Fibroblast of skin of back (primary cell): ENCODE measurements around the gene SLC6A8. TPM values are rescaled to one million over a fixed set of nuclear protein-coding genes. Genes with fewer than 3 reads are reported as not detected.

Source experiments
- DNase-seq: peaks from one replicate; pipeline ENCODE4 v3.0.0-alpha.2; 2013
- polyA plus RNA-seq, 2 experiments: library from polyadenylated mRNA; unstranded; fragments of 120-200 nt; gene quantifications; one replicate each; pipeline ENCODE4 v1.2.1, GENCODE V29; 2013; ENCODE audit not compliant: insufficient read length in 2 of 2

SLC6A8 gene
- polyA plus RNA-seq (2013, experiment 1 of 2; ENCODE audit: insufficient read length), result 35.0 TPM
- polyA plus RNA-seq (2013, experiment 2 of 2; ENCODE audit: insufficient read length), result 37.3 TPM

DNA sequence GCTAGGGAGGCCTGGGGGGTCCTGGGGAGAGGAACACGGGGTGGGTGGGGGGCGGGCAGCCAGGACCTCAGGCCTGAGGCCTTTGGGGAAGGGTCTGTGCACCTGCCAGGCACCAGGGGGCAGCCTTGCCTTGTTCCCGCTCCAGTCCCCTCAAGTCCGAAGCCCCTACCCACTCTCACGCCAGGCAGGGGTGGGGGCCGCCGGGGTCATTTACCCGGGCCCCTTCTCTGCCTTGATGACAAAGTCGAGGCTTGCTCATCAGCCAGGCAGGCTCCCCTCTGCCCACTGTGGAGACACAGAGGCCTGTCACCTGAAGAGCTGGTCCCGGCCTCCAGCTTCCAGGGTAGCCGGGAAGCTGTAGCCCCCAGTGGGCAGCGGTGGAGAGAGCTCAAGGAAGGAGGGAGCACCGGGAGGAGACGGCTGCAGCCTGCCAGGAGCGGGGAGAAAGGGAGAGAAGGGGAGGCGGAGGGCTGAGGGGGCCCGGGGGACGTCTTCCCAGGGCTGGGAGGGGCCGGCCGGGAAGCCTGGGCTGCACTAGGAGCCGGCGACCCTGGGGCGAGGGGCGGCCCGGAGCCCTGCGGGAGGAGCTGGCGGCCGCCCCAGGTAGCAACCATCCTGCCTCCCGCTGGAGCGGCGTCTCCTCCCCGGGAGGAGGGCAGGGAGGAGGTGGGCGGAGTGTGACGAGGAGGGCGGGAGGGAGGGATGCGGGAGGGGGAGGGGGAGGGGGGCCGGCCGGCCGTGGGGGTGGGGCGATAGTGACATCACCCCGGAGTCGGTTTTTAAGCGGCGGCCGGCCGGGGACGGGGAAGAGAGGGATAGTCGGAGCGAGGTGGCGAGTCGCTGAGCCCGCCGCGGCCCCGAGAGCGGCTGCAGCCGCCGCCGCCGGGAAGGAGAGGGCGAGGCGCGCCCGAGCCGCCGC lies at the start of gene SLC6A8:
TSS of gene SLC6A8 (plus strand) at position 806 of the 919 bp plus-strand sequence. CDS start 649 bp downstream, outside the sequence.
- peak; percentile 65 for DNase-seq

DNA sequence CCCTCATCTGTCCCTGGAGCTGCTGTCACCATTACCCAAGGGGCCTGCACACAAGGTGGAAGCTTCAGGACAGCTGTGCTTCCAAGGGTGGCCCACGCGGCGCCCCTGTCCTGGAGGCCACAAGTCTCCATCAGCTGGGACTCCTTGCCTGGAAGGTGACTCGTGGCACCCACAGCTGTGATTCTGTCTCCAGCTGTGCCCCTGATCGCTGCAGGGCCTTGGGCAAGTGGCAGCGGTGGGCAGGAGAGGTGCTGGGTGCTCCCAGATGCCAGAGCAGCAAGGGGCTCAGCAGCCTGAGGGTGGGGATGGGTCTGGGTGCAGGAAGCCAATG lies 49.7 kb upstream of the SLC6A8 start:
- no peak for DNase-seq

DNA sequence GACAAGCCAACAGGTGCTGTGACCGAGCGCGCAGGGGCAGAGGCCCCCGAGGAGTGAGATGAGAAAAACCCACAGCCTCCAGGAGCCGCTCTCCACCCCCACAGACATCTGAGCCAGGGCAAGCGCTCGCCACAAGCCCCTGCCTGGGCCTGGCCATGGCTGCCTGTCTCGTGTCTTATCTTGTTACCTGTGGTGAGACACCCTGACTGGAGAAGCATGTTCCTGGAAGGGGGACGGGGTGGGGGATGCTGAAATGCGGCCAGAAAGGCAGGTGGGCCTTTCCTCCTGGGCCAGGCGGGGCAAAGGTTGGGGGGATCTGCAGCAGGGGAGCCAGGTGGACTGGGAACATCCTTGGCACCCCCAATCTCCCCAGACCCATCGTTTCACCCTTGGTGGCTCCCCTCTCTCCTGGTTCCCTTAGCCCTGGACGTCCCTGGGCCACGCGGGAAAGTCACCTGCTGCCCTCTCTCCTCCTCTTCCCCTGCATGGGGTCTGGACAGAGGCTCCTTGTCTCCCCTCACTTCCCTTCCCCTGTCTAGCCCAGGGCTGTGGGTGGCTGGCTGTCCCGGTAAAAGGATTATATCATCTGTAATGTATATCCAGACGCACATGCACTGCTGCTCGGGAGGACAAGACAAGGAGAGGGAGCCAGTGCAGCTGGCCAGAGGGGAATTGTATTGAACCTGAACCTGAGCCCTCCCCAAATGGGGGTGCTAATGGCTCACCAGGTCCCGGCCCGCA lies 49.1 kb upstream of the SLC6A8 start:
- DNase-seq, result no peak

DNA sequence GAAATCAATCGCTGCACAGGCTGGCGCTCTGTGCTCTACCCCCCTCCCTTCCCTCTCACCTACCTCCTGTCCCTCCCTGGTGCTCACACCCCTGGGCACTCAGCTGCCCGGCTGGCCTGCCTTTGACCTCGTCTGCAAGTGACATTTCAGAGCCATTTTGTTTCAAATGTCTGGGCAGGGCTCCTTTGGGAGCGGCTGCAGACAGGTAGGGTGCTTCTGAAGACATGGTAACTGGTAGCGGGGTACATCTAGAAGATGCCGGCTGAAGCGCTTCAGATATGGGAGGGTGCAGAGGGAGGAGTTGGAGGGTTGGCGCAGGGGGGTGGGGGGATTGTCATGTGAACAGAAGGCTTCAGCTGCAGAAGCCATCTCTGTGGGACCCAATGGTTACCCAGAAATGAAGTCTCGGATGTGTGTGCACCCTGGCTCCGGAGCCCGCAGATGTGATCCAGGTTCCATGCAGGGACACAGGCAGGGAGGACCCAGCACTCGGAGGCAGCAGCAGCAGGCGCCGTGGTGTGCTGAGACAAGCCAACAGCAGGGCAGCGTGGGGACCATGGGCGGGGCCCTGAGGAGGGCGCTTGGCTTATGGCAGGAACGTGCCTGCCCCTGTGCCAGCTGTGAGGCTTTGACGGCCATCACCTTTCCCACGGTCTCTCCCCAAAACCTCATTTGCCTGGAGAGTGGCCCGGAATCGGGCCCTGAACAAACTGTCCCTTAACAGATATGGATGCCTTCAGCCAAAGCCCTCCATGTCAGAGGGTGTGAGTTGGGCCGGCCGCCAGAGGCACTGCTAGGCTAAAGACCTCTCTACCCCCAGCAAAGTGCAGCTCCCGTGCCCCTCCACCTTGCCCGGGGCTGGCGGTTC lies 48.3 kb upstream of the SLC6A8 start:
- DNase-seq, result no peak

DNA sequence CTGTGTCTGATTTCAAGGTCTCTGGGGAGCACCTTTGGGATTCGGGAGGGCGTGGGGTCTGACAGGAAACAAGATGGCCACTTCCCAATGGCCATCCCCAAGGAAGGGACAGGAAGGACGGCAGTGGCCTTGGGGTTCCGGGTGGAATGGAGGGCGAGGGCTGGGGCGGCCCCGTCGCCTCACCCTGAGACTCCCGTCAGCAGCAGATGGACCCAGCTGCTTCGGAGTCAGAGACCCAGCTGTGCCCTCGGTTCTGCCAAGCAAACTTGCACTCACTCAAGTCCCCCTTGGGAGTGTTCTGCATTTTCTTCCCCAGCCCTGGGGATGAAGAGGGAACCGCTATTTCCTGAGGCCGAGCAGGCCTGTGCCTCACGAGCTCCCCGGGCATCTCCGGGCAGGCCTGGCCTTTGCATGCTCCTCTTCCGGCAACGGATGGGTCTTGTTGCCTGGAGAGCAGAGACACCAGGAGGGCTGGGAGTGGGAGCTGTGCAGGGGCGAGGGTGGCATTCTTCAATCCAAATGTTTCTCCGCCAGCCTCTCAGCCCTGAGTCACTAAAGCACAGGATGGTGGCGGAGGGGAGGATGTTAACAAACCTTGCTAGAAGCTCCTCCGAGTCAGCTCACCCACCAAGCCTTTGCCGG lies 47.6 kb upstream of the SLC6A8 start:
- no peak for DNase-seq

DNA sequence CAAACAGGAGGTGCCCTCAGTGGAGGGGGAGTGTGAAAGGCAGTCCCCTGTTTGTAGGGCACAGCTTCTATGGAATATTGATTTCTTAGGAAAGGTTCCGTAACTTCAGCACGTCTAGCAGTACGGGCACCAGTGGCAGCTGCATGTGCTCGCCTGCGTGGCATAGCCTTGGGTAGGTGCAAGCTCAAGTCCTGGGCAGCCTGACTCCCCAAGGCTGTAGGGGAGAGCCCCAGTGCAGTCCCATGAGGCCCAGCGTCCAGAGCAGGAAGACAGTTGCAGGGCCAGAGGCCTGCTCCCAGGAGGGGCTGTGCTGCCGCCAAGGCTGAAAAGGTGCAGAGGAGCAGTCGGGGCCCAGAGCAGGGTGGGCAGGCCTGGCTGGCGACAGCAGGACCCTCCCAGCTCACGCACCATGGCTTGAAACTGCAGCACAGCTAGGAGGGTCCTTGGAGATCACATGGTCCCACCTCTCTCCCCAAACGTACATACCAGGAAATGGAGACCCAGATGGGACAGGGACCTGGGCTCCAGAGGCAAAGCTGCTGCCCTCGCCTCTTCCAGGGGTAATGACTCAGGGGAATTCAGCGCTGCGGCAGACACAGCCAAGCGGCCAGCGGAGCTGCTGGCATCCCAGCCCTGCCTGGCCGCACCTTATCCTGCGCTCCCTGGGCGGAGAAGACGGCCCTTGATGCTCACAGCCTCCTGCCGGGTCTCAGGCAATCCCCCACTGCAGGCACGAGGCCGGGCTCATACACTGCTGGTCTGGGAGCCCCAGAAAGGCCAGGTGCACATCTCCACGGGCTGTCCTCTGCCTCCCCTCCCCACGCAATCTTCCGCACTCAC lies 46.8 kb upstream of the SLC6A8 start:
- DNase-seq, result no peak

DNA sequence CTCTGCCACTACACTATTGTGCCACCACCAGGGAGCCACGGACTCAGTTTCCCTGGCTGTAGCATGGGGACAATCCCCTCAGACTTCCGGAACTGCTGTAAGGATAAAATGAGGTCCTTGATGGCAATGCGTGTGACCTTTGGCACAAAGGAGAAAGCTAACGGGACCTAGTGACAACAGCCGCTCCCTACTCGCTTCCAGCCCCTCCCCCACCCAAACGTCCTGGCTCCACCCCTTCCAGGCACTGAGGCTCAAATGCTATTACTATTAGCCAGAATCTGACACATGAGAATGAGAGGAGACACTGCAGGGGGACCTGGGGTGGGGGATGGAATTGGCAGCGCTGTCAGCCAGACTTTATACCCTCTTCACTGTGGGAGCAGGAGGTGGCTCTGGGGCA lies 46.1 kb upstream of the SLC6A8 start:
- no peak for DNase-seq

DNA sequence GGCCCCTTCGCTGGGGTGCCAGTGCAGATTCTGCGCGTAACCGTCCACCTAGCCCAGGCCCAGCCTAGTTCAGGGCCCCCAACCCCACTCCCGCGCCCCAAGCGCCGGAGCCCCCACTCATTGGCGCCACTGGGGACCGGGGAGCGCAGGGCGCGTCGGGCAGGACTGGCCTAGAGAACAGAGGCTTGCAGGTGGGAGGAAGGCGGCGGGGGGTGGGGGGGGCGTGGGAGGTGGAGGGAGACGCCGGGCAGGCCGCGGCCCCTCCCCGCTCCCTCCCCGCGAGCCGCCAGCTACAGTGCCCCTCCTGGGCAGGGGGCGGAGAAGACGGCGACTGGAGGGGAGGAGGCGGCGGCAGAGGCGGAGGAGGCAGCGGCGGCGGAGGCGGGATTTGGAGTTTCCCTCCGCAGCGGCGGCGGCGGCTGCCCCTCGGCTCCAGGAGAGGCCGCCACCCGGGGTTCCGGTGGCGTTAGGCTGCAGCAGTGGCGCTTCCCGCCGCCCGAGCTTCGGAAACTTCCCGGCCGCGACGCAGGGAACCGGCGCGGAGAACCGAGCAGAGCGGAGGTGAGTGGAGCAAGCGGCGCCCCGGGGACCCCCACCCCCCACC lies 45.6 kb upstream of the SLC6A8 start:
- no peak for DNase-seq

DNA sequence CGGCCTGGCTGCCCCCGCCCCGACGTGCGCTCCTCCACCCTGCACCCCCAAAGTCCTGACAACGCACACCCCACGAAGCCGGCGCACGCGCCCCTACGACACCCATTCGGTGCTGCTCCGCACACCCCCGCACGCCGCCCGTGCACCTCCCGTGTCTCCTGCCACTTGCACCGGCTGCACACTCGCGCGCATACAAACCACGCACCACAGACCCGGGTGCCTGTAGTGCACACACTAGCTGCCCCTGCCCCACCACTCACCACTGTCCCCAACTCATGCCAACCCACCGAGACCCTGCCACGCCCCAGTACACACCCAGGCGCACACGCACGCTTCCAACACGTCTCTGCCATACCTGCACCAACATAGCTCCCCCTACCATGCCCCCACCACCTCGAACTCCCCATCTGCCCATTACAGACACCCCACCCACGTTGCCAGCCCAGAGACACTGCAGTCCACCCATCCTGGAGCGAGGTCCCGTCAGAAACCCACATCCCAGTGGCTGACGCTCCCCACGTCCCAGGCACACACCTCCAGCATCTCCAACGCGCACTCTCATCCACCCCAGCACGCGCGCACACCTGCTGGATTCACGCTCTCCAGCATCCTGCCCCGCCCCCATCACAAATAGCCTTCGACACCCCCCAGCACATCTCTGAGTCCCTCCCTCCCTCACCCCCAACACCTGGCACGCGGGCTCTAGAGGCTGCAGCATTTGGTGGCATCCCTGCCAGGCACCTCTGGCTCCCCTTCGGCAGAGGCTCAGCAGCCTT lies 44.9 kb upstream of the SLC6A8 start:
- no peak for DNase-seq

DNA sequence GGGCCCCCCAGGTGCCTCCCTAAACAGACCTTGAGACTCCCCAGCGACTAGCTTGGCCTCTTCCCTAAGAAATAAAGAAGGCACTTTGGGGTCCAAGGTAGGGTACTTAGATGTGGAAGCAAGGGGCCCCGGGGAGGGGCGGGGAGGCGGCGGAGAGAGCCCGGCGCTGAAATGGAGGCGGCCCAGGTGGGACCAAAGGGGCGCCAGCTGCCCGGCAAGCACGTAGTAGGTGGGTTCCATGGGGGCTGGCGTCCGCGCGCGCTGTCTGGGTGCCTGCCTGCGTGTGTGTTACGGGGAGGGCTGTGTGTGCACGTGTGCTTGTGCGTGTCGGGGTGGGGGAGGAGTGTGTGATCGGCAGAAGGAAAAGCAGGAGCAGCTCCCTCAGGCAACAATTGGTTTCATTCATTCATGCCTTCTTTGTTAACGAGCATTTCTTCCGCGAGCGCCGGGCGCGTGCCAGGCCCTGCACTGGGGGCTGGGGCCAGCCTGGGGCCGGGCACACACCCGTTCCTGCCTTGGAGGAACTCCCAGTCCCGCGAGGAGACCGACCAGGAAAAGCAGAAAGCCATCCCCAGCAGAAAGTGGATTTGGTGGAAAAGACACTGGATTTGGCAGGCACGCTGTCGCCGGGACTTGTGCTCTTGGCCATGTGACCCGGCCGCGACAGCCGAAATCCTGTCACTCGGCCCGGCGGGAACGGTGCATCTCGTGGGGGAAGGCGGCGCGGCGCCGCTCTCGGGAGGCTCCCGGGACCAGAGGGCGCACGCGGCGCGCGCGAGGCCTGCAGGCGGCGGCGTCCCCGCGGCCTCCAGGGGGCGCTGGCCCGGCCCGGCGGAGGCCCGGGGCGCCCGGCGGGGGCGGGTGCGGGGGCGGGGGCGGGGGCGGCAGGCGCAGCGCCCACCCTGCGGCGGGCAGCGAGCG lies 44.0 kb upstream of the SLC6A8 start:
- DNase-seq, result peak; percentile 11

DNA sequence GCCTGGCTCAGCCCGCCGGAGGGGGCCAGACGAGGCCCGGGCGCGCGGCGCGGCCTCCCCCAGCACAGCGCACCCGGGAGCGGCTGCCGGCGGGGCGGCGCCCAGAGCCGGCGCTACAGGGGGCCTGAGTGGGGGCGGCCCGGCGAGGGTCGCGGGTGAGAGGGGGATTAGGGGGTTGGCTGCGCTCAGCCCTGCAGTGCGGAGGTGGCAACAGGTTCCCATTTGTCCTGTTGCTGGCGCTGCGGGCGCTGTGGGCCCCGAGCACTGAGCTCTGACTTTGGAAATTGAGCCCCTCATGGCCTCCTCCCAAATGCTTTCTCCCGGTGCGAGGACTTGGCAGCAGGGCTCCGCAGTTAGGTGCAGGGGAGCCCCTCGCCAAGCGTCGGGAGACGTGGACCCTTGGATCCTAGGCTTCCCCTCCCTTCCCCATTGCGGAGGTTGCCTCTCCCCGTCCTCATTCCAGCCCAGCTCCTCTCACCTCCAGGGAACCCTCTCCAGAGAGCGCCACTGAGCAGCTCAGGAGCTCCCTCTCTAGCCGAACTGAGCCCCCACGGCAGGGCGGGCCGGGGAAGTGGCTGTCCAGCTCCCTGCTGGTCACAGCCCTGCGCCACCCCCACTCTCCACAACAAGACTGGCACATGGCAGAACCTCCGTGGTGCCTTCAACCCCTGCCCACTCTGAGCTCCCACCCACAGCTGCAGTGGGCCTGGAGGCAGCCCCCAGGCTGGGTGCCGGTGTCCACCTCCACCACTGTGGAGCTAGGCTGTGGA lies 43.2 kb upstream of the SLC6A8 start:
- DNase-seq, result no peak

DNA sequence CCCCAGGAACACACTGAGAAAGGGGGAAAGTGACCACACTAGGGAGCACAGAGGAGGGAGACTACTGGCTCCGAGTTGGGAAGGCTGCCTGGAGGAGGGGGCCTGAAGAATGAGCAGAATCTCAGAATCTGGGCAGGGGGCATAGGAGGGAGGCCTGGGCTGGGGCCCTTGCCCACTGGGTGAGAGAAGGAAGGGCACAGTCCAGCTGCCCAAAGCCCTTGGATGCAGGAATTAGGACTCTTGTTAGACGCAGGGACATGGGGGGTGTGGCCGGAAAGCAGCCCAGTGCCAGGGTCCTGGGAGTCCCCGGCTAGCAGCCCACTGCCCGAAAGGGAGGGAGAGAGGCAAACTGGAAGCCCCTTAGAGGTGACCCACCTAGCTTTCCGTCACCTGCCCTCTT lies 42.6 kb upstream of the SLC6A8 start:
- DNase-seq, result no peak

DNA sequence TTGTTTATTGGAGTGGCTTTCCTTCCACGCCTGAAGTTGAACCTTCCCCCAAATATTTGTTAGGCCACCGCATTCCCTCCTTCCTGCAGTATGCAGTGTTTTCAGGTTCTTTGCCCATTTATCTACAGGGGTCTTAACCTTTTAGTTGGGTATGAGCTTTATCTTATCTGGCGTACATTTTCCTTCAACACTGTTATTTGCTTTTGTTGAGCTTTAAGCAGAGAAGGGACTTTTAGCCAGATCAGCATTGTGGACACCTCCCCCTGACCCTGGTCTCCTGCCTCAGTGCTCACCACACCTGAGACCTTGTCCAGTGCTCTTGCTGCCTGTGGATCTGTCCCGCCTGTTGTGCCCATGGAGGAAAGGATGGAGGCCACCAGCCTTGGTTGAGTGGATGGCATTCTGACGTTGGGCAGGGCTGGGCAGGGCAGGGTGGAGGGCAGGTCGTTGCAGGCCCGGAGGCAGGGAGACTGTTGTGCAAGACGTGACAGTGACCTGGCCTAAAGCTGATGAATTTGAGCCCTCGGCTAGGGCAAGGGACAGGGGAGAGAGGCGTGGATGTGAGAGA lies 41.7 kb upstream of the SLC6A8 start:
- DNase-seq, result no peak

DNA sequence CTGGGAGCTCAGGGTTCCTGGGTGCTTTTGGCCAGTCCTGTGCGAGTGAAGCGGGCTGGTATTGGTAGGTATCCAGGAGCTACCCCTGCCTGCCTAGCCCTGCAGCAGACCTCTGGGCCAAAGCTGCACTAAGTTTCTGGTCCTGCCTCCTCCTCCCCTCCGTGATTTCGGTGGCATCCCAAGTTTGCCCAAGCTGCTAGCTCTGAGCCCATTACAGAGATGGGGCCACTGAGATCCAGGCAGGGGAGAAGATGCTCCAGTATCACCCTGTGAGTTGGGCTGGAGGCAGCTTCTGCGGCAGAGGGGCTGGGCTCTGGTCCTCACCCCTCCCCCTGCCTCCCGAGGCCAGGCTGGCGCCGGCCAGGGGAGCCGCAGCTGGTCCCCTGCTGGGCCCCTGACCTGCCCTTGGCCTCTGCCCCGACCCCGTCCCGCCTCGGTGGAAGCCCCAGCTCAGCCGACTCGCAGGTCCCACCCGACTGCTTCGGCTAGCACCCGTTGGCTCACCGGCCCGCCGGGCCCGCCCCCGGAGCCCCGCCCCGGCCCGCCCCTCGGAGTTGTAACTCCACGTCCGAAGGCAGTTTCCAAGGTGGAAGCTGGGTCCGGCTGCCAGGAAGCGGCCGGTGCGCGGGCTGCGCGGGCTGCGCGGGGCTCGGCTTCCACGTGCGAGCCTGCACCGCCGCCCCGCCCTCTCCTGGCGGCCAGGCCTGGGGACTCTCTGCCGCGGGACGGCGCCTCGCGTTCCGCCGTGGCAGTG lies 40.9 kb upstream of the SLC6A8 start, which contains the start of gene DUSP9:
TSS of gene DUSP9 (plus strand) at position 584 of the 754 bp plus-strand sequence. CDS start 751 bp downstream, outside the sequence.
- DNase-seq, result no peak

DNA sequence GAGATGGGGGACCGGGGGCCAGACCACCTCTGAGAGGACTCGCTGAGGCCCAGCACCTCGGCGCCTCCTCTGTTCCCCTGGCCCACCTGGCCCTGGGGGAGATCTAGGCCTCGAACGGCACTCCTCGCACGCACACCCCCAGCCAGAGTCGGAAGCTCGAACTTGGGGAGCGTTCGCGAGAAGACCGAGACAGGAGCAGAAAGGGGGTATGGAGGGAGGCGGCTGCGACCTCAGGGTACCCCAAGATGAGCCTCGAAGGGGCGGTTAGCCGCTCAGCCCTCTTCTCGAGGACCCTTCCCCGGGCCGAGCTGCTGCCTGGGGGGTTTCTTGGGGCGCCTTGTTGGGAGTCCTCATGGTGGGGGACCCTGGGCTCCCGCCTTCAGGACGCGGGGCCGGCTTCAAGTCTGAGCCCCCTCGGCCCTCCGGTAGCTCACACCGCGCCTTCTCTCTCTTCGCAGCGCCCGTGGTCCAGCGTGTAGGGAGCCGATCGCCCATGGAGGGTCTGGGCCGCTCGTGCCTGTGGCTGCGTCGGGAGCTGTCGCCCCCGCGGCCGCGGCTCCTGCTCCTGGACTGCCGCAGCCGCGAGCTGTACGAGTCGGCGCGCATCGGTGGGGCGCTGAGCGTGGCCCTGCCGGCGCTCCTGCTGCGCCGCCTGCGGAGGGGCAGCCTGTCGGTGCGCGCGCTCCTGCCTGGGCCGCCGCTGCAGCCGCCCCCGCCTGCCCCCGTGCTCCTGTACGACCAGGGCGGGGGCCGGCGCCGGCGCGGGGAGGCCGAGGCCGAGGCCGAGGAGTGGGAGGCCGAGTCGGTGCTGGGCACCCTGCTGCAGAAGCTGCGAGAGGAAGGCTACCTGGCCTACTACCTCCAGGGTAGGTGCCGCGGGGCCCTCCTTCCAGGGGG lies 40.0 kb upstream of the SLC6A8 start:
- DNase-seq, result no peak
